SW480 (cell line): ENCODE results near the gene ABCB1.
A peak's percentile ranks its signal among the peaks of the same experiment; 100 is the strongest.

Experiments
- DNase-seq: peaks from one replicate; pipeline ENCODE4 v3.0.0-alpha.2; 2016; ENCODE audit warnings: low spot score

The ABCB1 gene

GRCh38 chr7:87600130-87601124, at the start of gene ABCB1:
Gene ABCB1, minus strand, starts transcription at chr7:87600884. Its CDS starts 700 bp downstream, at chr7:87600184.
- peak; percentile 91 for DNase-seq

- DNase-seq = no peak
Measured at GRCh38 chr7:87648316-87648715, 47.6 kb upstream of the ABCB1 start.

DNA sequence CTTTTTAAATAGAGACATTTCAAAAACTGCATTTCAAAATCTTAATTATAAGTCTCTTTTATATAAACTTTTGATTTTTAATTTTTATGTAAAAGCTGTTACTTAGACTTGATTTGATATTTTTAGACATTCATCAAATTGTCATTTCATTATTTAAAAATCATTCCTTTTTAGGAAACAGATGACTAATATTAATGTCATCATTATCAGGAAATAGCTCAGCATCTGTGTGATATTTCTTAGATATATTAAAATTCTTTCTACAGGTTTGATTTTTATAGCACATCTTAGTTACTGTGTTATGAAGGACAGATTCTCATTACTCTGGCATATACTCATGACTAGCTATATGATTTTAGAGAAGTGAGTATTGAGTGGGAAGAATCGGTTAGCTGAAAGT, 44.8 kb upstream of the ABCB1 start:
- no peak for DNase-seq

- DNase-seq = no peak
Measured at GRCh38 chr7:87635921-87636320, 35.2 kb upstream of the ABCB1 start.

GRCh38 chr7:87628780-87629569, 28.3 kb upstream of the ABCB1 start:
- DNase-seq = peak; percentile 79

GRCh38 chr7:87627634-87627994, 26.9 kb upstream of the ABCB1 start:
- DNase-seq = no peak

DNA sequence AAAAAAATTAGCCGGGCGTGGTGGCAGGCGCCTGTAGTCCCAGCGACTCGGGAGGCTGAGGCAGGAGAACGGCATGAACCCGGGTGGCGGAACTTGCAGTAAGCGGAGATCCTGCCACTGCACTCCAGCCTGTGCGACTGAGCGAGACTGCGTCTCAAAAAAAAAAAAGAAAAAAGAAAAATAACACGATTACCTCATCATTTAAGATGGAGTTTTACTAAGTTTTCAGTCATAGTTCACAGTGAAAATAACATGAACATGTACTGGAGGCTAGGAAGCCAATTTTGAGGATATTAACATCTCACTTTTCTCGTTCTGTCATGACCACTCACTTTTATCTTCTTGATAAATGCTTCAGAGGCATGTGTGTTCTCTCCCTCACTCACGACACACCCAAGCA, 24.4 kb upstream of the ABCB1 start:
- no peak for DNase-seq

DNA sequence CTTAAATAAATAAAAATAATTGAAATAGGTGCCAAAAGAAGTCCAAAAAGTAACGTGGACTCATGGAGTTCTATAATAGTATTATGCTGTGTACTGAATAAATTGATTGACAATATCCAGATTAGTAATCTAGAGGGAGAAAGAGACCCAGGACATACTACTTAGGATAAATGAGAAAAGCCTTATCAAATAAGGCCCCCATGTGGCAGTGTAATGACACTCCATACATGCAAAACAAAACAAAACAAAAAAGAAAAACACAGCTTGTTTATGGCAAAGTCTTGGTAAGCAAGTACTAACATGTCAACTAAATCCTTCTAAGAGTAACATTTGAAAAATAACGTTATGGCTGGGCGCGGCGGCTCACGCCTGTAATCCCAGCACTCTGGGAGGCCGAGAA, 23.9 kb upstream of the ABCB1 start:
- DNase-seq = peak; percentile 62

- DNase-seq = no peak
Measured at GRCh38 chr7:87615197-87615596, 14.5 kb upstream of the ABCB1 start.

DNA sequence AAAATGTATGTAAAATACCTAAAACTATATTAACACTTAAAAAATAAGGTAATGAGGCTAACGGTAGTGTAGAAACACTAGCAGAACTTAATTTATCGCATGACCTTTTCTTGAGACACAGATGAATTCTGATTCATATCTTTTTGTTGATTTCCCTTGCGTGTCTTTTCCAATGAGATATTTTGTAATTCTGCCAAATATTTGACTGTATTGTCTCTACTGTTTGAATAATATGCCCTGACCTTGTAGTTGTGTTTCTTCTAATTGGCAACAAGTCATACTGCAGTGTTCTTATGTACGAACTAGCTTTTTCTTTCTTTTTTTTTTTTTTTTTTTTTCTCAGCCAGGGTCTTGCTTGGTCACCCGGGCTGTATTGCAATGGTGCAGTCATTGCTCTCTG, 9.2 kb upstream of the ABCB1 start:
- DNase-seq = no peak

DNA sequence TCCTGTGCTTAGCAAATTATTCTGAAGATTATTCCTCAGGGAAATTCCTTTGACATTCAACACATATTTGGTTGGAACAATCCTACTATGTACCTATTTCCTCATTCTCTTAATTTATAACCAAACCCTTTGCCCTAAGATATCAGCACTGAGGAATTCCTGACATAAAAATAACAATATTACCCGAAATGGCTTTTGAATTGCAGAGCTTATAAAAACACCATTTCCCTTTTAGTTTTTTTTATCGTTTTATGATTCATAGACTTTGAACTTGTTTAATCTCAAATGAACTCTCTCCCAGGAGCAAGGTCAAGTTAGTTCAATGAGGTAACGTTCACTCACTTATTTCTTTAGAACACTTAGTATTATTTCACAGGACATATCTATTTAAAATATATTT, 7.7 kb upstream of the ABCB1 start:
- DNase-seq = no peak

GRCh38 chr7:87604264-87604663, 3.6 kb upstream of the ABCB1 start:
- no peak for DNase-seq

DNA sequence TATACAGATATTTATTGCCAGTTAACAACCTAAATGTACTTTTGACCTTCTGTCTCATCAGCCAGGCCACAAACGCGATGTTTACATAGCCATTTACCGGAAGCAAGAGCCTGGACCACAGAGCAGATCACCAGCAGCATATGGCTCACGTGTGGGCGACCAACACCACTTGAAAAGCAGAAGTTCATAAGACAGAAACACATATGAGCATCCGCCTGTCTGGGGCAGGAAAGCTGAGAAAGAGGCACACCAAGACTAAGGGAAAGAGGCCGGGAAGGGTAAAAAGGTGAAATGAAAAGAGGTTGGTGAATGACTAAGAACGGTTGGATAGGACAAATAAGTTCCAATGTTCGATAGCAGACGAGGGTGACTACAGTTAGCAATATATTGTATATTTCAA, 1.3 kb downstream of the ABCB1 start:
- peak; percentile 96 for DNase-seq

GRCh38 chr7:87598234-87599009, 2.3 kb downstream of the ABCB1 start:
- DNase-seq = peak; percentile 36

DNA sequence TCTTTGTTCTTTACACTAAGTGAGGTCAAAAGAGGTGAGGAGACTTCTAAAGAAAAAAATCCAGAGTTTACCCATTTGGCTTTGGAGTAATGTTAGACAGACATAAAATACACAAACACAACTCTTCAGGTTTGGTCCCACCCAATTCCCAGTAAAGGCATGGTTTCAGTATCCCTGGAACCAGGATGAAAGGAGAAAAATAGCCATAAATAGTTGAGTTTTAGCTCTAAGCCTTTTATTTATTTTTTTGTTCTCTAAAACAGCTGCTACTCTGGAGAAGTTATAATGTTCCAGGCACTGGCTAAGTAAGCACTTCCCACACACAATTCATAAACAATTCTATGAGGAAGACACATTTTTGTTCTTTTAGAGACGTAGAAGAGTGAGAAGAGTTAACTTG, 4.0 kb downstream of the ABCB1 start:
- DNase-seq = no peak

GRCh38 chr7:87596136-87596535, 4.5 kb downstream of the ABCB1 start:
- no peak for DNase-seq

DNA sequence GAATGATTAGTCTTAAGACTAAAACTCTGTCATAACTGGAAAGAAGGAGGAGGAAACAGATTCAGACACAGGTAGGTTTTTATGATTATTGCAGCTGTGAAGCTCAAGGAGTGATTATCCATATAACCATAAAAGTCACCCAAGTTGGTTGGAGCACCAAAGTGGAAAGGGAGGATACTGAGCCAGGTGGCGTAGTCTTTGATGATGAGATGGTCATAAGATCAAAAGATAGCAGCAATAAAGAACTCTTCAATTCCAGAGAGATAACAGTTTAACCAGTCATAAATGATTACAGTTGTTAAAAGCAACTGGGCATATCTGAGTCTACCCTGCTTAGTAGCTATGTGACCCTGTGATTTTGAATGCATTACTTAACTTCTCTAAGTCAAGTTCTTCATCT, 8.4 kb downstream of the ABCB1 start:
- peak; percentile 69 for DNase-seq

GRCh38 chr7:87591211-87591610, 9.5 kb downstream of the ABCB1 start:
- no peak for DNase-seq

- DNase-seq = no peak
Measured at GRCh38 chr7:87590578-87590977, 10.1 kb downstream of the ABCB1 start.

DNA sequence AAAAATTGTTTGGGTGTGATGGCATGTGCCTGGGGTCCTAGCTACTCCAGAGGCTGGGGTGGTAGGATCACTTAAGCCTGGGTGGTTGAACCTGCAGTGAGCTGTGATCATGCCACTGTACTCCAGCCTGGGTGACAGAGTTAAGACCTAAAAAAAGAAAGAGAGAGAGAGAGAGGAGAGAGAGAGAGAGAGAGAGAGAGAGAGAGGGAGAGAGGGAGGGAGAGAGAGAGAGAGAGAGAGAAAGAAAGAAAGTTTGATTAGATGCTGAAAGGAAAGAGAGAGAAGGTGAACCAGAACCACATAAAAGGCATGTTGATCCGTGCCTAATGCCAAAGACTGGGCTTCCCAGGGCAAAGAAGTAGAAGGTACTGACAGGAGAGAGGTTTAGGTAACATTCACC, 11.1 kb downstream of the ABCB1 start:
- no peak for DNase-seq

DNA sequence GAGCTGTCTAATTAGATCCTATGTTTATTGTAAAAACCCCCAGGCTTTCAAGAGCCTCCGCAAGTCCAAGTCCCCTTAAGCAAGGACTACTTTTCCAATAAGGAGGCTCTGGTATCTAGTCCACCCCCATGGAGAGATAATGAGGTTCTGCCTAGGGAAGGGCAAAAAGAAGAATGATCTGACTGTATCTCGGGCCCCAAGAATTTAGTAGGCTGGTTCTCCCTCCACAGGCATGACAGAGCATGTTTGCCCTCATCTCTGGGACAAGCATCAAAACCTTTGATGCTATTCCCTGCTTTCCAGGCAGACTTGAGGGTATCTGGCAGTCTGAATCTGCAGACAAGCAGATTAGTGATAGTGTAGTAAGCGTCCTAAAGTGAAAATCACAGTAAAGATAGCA, 19.0 kb downstream of the ABCB1 start:
- no peak for DNase-seq

DNA sequence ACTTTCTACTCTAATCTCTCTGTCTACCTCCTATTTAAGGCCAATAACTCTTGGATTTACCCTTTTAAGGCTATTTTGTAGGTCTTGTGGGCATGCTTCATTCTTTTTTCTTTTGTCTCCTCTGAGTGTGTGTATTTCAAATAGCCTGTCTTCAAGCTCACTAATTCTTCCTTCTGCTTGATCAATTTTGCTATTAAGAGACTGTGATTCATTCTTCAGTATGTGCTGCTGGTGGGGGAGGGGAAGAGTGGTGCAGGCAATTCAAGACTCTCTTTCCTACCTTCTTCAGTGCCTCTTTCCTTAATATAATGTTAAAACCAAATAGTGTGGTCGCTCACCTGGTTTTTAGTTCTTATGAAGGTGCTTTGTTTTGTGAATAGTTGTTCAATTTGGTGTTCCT, 20.0 kb downstream of the ABCB1 start:
- no peak for DNase-seq
